ENCODE data around the gene ARHGAP27. TPM values are rescaled to one million over a fixed set of nuclear protein-coding genes. Genes with fewer than 3 reads are reported as not detected.
A peak's percentile ranks its signal among the peaks of the same experiment; 100 is the strongest.

The ARHGAP27 gene
- total and polyA plus RNA-seq, 2 of the 13 experiments (the other 11 are each of a cell fraction or from before 2014, with no cell fraction given), result 15.5 to 18.9 TPM

GRCh38 chr17:45431531-45432404 is 902 bp downstream of the ARHGAP27 start (continued):
- TF ChIP-seq ZSCAN20 (CRISPR knock-in tag; IDR thresholded peaks at IDR 0.05; ENCODE audit: borderline replicate concordance), result no peak
- TF ChIP-seq KDM6A (CRISPR knock-in tag; IDR thresholded peaks at IDR 0.05; ENCODE audit: low read depth), result no peak
- TF ChIP-seq ZNF3 (CRISPR knock-in tag; IDR thresholded peaks at IDR 0.05), result no peak
- no peak for TF ChIP-seq ZXDC (CRISPR knock-in tag; IDR thresholded peaks at IDR 0.05)
- no peak for TF ChIP-seq E2F1 (CRISPR knock-in tag; IDR thresholded peaks at IDR 0.05)
- no peak for TF ChIP-seq ZNF282 (IDR thresholded peaks at IDR 0.05; ENCODE audit: partially characterized antibody)
- TF ChIP-seq SKI (IDR thresholded peaks at IDR 0.05; ENCODE audit: partially characterized antibody), result no peak
- TF ChIP-seq MXD4 (CRISPR knock-in tag; IDR thresholded peaks at IDR 0.05), result peak; percentile 42; the same call in 1 of the 2 replicates
- TF ChIP-seq ZNF777 (CRISPR knock-in tag; IDR thresholded peaks at IDR 0.05), result peak; percentile 77
- no peak for TF ChIP-seq ZNF235 (CRISPR knock-in tag; IDR thresholded peaks at IDR 0.05; ENCODE audit: borderline replicate concordance)
- no peak for TF ChIP-seq ZNF253 (CRISPR knock-in tag; IDR thresholded peaks at IDR 0.05; ENCODE audit: borderline replicate concordance)
- TF ChIP-seq BRCA1 (CRISPR knock-in tag; IDR thresholded peaks at IDR 0.05), result no peak
- TF ChIP-seq ARHGAP35 (CRISPR knock-in tag; IDR thresholded peaks at IDR 0.05; ENCODE audit: borderline replicate concordance), result no peak
- TF ChIP-seq DMTF1 (CRISPR knock-in tag; IDR thresholded peaks at IDR 0.05), result no peak
- no peak for TF ChIP-seq ZFP37 (CRISPR knock-in tag; IDR thresholded peaks at IDR 0.05; ENCODE audit: borderline replicate concordance)
- no peak for TF ChIP-seq HNRNPUL1 (IDR thresholded peaks at IDR 0.05; ENCODE audit: low read depth, low read length)
- no peak for TF ChIP-seq TCF12 (IDR thresholded peaks at IDR 0.05)
- no peak for TF ChIP-seq TCF12 (CRISPR knock-in tag; IDR thresholded peaks at IDR 0.05)
- TF ChIP-seq ZNF484 (CRISPR knock-in tag; IDR thresholded peaks at IDR 0.05; ENCODE audit: borderline replicate concordance, low read depth), result no peak
- TF ChIP-seq MED13 (CRISPR knock-in tag; IDR thresholded peaks at IDR 0.05), result peak; percentile 35; the same call in 1 of the 2 replicates
- 0 out of 2 replicates have a peak, but pooled peaks have one; percentile 57 for TF ChIP-seq ARID2 (CRISPR knock-in tag; IDR thresholded peaks at IDR 0.05; ENCODE audit: borderline replicate concordance)
- no peak for TF ChIP-seq ZNF660 (CRISPR knock-in tag; IDR thresholded peaks at IDR 0.05; ENCODE audit: borderline replicate concordance, low read depth)
- no peak for TF ChIP-seq ZNF709 (CRISPR knock-in tag; IDR thresholded peaks at IDR 0.05)
- no peak for TF ChIP-seq ZNF605 (CRISPR knock-in tag; IDR thresholded peaks at IDR 0.05)

Data from HepG2 (cell line).